Renal pelvis (tissue), 4 donors: Measurements from ENCODE around the gene ZNHIT2. TPM values are rescaled to one million over a fixed set of nuclear protein-coding genes. Genes with fewer than 3 reads are reported as not detected.
A peak's percentile ranks its signal among the peaks of the same experiment; 100 is the strongest.

Experiments
- DNase-seq: peaks from one replicate; pipeline ENCODE4 v3.0.0-alpha.2; 2013
- polyA plus RNA-seq, 3 donors: library from polyadenylated mRNA; unstranded; fragments of 120-200 nt; gene quantifications; one replicate each; pipeline ENCODE4 v1.2.1, GENCODE V29; 2013; ENCODE audit not compliant: insufficient read length in 3 of 3

ZNHIT2 gene
- polyA plus RNA-seq, 3 donors = 7.8 to 12.4 (median 9.9) TPM

DNA sequence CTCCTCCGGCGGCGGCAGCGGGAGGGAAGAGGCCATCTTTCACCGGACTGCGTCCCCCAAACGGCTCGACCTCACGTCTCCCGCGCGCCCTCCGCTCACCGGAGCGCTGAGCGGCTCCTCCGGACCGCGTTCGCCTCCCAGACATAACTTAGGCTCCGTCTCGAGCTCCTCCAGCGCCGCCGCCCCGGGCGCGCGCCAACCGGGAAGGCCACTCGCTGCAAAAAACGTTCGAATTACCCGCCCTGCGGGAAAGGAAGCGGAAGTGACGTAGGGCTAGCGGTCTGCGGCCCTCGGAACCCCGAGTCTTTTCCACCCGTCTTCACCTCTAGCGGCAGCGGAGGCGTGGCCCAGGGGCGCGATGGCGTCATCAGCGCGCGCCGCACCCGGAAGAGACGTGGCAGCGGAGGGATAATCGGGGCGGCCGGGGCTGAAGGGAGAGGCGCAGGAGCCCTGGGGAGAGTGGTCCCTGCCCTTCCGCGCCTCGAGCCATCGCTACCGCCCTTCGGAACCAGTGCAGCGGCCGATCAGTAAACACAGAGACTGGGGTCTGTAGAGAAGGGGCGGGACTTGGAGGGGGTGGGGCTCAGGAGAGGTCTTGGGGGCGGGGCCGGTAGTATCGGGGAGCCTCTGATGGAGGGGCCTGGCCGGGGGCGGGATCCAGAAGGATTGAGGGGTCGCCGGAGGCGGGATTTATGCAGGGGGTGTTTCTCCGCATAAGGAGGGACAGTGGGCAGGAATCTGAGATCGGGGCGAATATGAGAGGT, 33.5 kb downstream of the ZNHIT2 start, which contains the start of the genes CDCA5 and ZFPL1:
Gene CDCA5, minus strand, starts transcription at position 207 of the 764 bp plus-strand sequence. Its CDS starts 62 bp downstream, at position 145.
Gene ZFPL1, plus strand, starts transcription at position 389 of the 764 bp plus-strand sequence. CDS start 477 bp downstream, outside the sequence.
- DNase-seq = peak; percentile 95

DNA sequence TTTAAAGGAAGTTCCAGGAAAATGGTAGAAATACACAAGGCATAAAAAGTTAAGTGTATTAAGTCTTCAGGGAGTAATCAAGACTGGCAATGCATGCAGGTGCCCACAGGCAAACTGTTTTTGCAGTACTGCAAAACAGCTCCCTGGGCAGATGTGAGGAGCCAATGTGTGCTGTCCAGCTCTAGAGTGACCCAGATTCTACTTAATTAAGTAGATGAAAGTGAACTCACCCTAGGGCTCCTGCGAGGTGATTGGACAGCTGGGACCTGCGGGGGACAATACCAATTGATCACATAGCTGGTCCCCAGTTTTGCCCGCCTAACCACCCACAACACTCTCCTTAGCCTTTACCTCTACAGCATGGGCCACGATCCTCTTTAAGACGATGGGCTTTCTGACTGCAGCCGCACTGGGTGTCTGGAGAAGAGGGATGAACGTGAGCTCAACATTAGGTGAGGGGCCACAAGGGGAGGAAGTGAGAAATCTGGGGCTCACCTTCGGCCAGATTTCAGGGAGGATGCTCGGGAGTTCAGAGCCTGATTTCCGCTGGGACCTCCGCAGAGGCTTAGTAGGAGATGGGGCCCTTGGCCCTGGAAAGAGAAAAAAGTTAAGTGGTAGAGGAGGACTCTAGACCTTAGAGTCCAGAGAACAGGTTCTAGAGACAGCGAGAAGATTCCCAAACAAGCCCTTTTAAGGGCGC, 34.2 kb downstream of the ZNHIT2 start:
- DNase-seq = no peak

DNA sequence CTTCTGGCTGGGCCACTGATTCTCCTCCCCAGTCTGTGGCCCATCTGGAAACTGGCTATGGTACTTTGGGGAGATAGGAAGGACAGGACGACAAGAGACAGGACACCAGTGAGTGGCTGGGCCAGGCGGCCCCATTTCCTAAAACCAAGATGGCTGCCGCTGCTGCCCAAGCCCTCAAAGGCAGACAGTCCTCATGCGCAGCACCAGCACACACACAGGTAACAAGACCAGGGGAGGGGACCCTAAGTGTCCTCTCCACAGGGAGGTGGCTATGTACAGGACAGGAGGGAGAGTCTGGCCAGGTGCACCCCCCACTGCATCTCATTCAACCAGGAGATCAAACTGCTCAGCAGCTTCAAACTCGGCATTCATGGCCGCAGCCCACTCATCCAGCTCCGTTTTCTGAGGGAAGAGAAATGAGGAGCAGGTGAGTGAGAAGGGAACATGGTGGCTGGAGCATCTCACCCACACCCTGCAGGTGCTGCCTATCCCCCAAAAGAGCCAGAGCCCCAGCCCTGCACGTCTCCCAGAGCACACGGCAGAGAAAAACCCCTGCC, 38.6 kb downstream of the ZNHIT2 start:
- DNase-seq = no peak

DNA sequence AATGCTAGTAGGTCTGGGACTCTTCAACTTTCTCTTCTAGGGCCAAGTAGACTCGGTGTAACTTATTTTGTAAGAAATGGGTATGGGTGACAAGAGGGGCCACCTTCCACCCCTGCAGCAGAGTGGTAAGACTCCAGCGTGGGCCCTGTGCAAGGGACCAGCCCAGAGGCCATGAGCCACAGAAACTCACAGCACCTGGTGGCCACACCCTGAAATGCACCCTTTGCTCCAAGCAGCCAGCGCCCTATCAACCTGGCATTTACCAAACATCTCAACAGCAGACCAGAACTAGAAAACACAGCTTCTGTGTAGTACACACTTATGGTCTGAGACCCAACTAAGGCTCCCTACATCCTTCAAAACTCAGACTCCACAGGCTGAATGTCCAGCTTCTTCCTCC, 39.4 kb downstream of the ZNHIT2 start:
- no peak for DNase-seq

DNA sequence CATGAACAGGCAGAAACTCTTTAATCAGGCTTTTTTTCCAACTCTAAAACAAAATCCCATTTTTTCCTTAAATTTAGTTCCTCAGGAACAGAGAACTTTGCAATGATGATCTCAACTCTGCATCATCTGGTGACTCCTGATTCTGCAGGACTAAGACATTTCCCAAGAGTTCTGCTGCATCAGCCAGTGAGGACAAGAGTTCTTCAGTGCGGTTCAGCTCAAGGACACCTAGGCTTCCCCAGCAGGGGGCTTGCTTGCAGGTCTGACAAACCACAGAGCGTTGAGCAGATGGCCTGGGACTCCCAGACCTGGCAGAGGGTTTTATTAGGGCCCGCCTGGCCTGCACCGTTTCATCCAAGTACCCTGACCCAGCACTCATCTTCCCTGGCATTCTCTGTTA, 40.0 kb downstream of the ZNHIT2 start:
- DNase-seq = no peak

DNA sequence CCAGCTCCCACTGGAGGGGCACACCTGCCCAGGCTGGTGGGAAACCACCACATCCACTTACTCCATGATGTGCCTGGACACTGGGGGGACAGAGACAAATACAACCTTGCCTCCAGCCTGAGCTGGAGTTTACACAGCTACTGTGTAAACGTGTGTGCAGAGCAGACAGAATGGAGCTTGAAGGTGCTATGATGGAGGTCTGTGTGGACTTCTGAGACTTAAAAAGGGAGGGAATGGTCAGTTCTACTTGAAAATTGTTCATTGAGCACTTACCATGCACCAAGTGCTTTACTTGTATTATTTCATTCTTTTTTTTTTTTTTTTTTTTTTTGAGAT, 44.9 kb downstream of the ZNHIT2 start:
- DNase-seq = no peak

DNA sequence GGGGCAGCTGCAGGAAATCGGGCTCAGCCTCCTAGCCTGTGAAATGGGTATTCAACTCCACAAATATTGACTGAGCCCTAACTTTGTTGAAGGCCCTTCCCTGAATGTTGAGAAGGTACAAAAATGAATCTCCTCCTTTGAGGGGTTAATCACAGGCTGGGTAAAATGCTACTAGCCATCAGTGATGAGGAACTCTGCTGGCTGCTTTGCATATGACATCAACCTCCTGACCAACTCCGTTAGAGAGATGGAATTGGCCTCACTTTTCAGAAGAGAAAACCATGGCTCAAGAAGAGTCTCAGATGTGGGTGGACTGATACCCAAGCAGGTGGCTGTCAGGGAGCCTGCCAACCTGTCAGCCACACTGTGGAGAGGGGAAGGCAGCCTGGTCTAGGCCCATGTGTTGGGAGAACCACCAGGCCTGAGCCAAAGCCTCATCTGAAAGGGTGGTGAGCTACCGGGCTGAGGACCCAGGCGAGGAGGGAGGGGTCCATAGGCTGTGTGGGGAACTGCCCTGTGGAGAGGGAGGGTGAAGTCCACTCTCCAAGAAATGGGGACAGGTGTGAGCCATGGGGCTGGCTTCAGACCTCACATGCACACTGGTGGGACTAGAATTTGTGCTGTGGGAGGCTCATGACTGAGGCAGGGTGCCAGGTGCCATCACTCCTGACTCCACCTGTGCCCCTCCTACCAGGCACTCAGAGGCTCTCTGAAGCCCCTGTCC, 45.4 kb downstream of the ZNHIT2 start:
- DNase-seq = no peak

DNA sequence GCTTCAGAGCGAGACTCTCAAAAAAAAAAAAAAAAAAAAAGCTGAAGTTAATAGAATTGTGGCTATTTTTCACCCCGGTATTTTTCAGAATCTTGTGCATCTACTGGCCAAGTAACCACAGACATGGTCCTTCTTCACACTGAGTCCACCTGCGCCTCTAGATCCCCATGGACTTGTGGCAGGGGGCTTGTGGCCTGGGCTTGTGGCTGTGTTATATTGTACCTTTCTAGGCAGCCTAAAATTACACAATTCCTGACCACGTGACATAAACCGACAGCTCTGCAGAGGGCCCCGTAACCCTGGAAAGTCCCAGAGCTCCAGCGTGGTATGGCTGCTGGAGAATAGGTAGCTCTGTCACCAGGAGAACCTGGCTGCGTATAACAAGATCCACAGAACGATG, 48.3 kb downstream of the ZNHIT2 start:
- no peak for DNase-seq

DNA sequence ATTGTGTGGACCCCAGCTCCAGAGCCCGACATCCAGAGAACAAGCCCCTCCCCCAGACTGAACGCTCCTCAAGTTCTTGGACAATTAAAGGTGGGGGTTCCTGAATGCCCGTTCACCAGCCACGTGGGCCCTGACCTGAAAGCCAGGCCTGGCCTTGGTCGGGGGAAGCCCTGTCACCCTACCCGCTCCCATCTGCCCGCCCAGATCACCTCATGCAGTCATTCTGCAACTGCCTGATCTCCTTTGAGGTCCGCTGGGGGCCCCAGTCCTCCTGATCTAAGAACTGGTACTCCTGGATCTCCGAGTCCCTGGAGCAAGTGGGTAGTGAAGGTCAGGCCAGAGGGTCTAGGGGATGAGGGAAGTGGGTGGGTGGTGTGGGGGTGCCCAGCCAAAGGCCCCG, 50.1 kb downstream of the ZNHIT2 start:
- no peak for DNase-seq

DNA sequence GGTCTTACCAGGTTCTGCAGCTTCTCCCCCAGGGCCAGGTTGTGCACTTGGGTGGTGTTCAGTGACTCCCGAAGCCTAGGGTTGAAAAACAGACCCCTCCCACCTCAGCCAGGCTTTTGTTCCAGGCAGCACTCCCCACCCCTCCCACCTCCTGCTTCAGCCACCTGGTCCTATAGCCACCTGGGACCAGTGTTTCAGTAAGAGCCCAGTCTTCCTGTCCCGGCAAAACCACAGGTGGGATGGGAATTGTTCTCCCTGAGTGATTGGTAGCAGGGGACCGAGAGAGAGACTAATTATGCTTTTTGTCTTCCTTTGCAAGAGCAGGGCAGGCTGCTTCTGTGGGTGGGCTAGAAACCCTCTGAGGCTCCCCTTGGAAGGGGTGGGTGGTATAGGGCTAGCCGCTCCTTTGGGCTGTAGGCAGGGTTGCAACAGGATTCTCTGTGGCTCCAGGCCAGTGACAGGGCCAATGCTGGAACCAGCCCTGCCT, 50.7 kb downstream of the ZNHIT2 start:
- no peak for DNase-seq

Other genes with a start within 250 kb of the ZNHIT2 start
- gene EHD1, start 239.1 kb downstream of the ZNHIT2 start, polyA plus RNA-seq = 10 to 100 TPM; 61.6 to 73.4 (median 68.3) TPM
- 10 to 100 TPM; 21.7 to 24.1 (median 23.3) TPM for gene ATG2A, start 200.5 kb downstream of the ZNHIT2 start, polyA plus RNA-seq
- gene PPP2R5B, start 193.0 kb downstream of the ZNHIT2 start, polyA plus RNA-seq = 10 to 100 TPM; 14.7 to 18.4 (median 17.7) TPM
- gene GPHA2, start 181.8 kb downstream of the ZNHIT2 start, polyA plus RNA-seq = 1 to 10 TPM; 2.0 to 3.7 (median 2.1) TPM
- gene MAJIN, start 145.6 kb downstream of the ZNHIT2 start, polyA plus RNA-seq = 1 to 10 TPM; 1.0 to 1.4 (median 1.3) TPM
- gene BATF2, start 120.7 kb downstream of the ZNHIT2 start, polyA plus RNA-seq = 1 to 10 TPM; 3.1 to 3.2 (median 3.1) TPM
- 10 to 100 TPM; 62.8 to 73.0 (median 71.0) TPM for gene ARL2, start 103.5 kb downstream of the ZNHIT2 start, polyA plus RNA-seq
- gene SNX15, start 90.3 kb downstream of the ZNHIT2 start, polyA plus RNA-seq = 10 to 100 TPM; 31.7 to 32.7 (median 32.0) TPM
- gene SAC3D1, start 76.5 kb downstream of the ZNHIT2 start, polyA plus RNA-seq = 10 to 100 TPM; 14.1 to 18.2 (median 14.6) TPM
- 10 to 100 TPM in 2 of 3 donors, 1 to 10 TPM in 1; 8.7 to 13.5 (median 11.3) TPM for gene NAALADL1, start 59.1 kb downstream of the ZNHIT2 start, polyA plus RNA-seq
- gene CDCA5, start 33.7 kb downstream of the ZNHIT2 start, polyA plus RNA-seq = 10 to 100 TPM; 18.3 to 23.6 (median 22.6) TPM
- 10 to 100 TPM; 30.4 to 37.1 (median 35.4) TPM for gene ZFPL1, start 33.5 kb downstream of the ZNHIT2 start, polyA plus RNA-seq
- gene VPS51, start 21.5 kb downstream of the ZNHIT2 start, polyA plus RNA-seq = 100 to 1,000 TPM; 120 to 154 (median 140) TPM
- gene TM7SF2, start 5.8 kb downstream of the ZNHIT2 start, polyA plus RNA-seq = 100 to 1,000 TPM in 1 of 3 donors, 10 to 100 TPM in 2; 88.7 to 100 (median 97.5) TPM
- gene FAU, start 4.4 kb upstream of the ZNHIT2 start, polyA plus RNA-seq = 100 to 1,000 TPM; 706 to 910 (median 772) TPM
- gene MRPL49, start 4.6 kb upstream of the ZNHIT2 start, polyA plus RNA-seq = 10 to 100 TPM; 58.8 to 63.2 (median 63.2) TPM
- 10 to 100 TPM; 48.6 to 51.8 (median 49.6) TPM for gene SYVN1, start 16.8 kb upstream of the ZNHIT2 start, polyA plus RNA-seq
- under 1 TPM in 1 of 3 donors, not detected in 2; 0.17 TPM for gene SPDYC, start 52.5 kb upstream of the ZNHIT2 start, polyA plus RNA-seq
- gene CAPN1, start 64.2 kb upstream of the ZNHIT2 start, polyA plus RNA-seq = 100 to 1,000 TPM; 109 to 112 (median 109) TPM
- 10 to 100 TPM; 27.6 to 35.0 (median 30.3) TPM for gene POLA2, start 144.3 kb upstream of the ZNHIT2 start, polyA plus RNA-seq
- gene CDC42EP2, start 197.2 kb upstream of the ZNHIT2 start, polyA plus RNA-seq = 10 to 100 TPM; 10.2 to 18.6 (median 12.9) TPM
- gene DPF2, start 216.2 kb upstream of the ZNHIT2 start, polyA plus RNA-seq = 100 to 1,000 TPM in 1 of 3 donors, 10 to 100 TPM in 2; 96.7 to 102 (median 98.0) TPM
- gene TIGD3, start 237.1 kb upstream of the ZNHIT2 start, polyA plus RNA-seq = under 1 TPM; 0.55 to 0.78 (median 0.61) TPM